22Rv1 (cell line): ENCODE measurements around the gene HLA-E.

Experiments used
- ZFX ChIP-seq: fragments of 450-650 bp; IDR thresholded peaks from 2 replicates; pipeline ENCODE4 v1.6.1; 2017; ENCODE audit warnings: antibody characterized with exemption, borderline replicate concordance
- TF ChIP-seq, protein P1 (sequence below): fragments of 450-650 bp; IDR thresholded peaks from 2 replicates; pipeline ENCODE4 v1.5.1; 2017; ENCODE audit warnings: mild to moderate bottlenecking

DNA sequence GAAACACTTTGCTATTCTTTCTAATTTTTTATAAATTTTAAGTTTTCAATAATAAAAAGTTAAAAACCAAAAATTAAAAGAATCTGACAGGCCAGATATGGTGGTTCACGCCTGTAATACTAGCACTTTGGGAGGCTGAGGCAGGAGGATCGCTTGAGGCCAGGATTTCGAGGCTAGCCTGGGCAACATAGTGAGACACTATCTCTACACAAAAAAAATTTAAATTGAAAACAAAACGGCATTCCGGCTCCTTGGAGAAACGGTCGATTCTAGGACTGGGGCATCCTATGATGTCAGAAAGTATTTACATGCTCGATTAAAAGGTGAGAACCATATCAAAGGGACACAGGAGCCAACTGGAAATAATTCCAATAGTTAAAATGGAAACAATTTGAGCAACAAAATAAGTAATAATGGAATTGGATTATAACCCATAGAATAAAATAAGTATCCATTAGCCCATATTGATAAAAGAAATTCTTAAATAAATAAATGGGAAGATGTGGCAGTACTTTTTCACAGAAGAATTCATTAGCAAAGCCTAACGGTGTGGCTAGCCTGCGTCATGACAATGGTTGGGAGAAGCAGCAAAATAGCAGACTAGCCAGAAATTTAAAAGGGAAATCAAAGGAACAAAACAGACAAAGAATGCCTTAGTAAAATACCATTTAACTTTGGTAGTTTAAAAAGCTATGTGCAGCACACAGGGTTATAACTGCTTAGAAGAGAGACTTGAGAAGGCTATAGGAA is 21.3 kb downstream of the HLA-E start:
- TF ChIP-seq, protein P1, sequence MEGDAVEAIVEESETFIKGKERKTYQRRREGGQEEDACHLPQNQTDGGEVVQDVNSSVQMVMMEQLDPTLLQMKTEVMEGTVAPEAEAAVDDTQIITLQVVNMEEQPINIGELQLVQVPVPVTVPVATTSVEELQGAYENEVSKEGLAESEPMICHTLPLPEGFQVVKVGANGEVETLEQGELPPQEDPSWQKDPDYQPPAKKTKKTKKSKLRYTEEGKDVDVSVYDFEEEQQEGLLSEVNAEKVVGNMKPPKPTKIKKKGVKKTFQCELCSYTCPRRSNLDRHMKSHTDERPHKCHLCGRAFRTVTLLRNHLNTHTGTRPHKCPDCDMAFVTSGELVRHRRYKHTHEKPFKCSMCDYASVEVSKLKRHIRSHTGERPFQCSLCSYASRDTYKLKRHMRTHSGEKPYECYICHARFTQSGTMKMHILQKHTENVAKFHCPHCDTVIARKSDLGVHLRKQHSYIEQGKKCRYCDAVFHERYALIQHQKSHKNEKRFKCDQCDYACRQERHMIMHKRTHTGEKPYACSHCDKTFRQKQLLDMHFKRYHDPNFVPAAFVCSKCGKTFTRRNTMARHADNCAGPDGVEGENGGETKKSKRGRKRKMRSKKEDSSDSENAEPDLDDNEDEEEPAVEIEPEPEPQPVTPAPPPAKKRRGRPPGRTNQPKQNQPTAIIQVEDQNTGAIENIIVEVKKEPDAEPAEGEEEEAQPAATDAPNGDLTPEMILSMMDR = no peak
- TF ChIP-seq ZFX = no peak
